Measurements from ENCODE around the gene KLKB1. TPM values are rescaled to one million over a fixed set of nuclear protein-coding genes. Genes with fewer than 3 reads are reported as not detected.
A peak's percentile ranks its signal among the peaks of the same experiment; 100 is the strongest.
"Not testable (repeated sequence)": the region's sequence is repeated elsewhere in the genome, so short reads cannot be mapped to it uniquely, and the experiment has no call there.

Gene KLKB1
- total RNA-seq, 1 donor from 2014 or later, result 1.1 TPM

GRCh38 chr4:186221624-186222023, 5.7 kb upstream of the KLKB1 start:
- no peak for ATAC-seq
- DNase-seq, result no peak
- intact Hi-C loops (cut with micrococcal nuclease), result no loop called here

GRCh38 chr4:186225848-186226247, 1.5 kb upstream of the KLKB1 start:
- no peak for ATAC-seq
- no peak for DNase-seq
- intact Hi-C loops (cut with micrococcal nuclease), result no loop called here

GRCh38 chr4:186226521-186227189, 652 bp upstream of the KLKB1 start:
- ATAC-seq (no peak), DNase-seq (no peak)
- intact Hi-C loops (cut with micrococcal nuclease), result no loop called here

GRCh38 chr4:186227744-186228513, 622 bp downstream of the KLKB1 start:
- no peak for ATAC-seq
- intact Hi-C loops (cut with micrococcal nuclease), result no loop called here
- DNase-seq, result no peak

GRCh38 chr4:186228514-186228894, 1.2 kb downstream of the KLKB1 start:
- no peak for DNase-seq
- intact Hi-C loops (cut with micrococcal nuclease), result no loop called here
- no peak for ATAC-seq

- no peak for ATAC-seq
- no peak for DNase-seq
- intact Hi-C loops (cut with micrococcal nuclease), result no loop called here
Measured at GRCh38 chr4:186234367-186234766, 7.1 kb downstream of the KLKB1 start.

GRCh38 chr4:186236126-186236525, 8.8 kb downstream of the KLKB1 start:
- intact Hi-C loops (cut with micrococcal nuclease), result no loop called here
- DNase-seq (no peak), ATAC-seq (no peak)

GRCh38 chr4:186240452-186240847, 13.1 kb downstream of the KLKB1 start:
- DNase-seq (no peak), ATAC-seq (no peak)
- intact Hi-C loops (cut with micrococcal nuclease), result no loop called here

GRCh38 chr4:186240848-186241491, 13.7 kb downstream of the KLKB1 start:
- DNase-seq (no peak), ATAC-seq (peak; percentile 26)
- intact Hi-C loops (cut with micrococcal nuclease), result no loop called here

- intact Hi-C loops (cut with micrococcal nuclease), result no loop called here
- ATAC-seq (no peak), DNase-seq (no peak)
Measured at GRCh38 chr4:186241616-186242015, 14.3 kb downstream of the KLKB1 start.

GRCh38 chr4:186242031-186242430, 14.7 kb downstream of the KLKB1 start:
- ATAC-seq; DNase-seq; intact Hi-C loops (cut with micrococcal nuclease): not testable (repeated sequence)

GRCh38 chr4:186243331-186243730, 16.0 kb downstream of the KLKB1 start:
- ATAC-seq (no peak), DNase-seq (no peak)
- intact Hi-C loops (cut with micrococcal nuclease), result no loop called here

GRCh38 chr4:186244835-186245234, 17.5 kb downstream of the KLKB1 start:
- intact Hi-C loops (cut with micrococcal nuclease), result no loop called here
- ATAC-seq (no peak), DNase-seq (no peak)

GRCh38 chr4:186247062-186247752, 19.9 kb downstream of the KLKB1 start:
- intact Hi-C loops (cut with micrococcal nuclease); ATAC-seq; DNase-seq: not testable (repeated sequence)

GRCh38 chr4:186248643-186249042, 21.3 kb downstream of the KLKB1 start:
- intact Hi-C loops (cut with micrococcal nuclease), result no loop called here
- ATAC-seq, result no peak
- DNase-seq, result no peak

- no peak for DNase-seq
- intact Hi-C loops (cut with micrococcal nuclease), result no loop called here
Measured at GRCh38 chr4:186249785-186250754, 22.8 kb downstream of the KLKB1 start.

GRCh38 chr4:186250760-186251159, 23.5 kb downstream of the KLKB1 start:
- no peak for ATAC-seq
- intact Hi-C loops (cut with micrococcal nuclease), result no loop called here
- DNase-seq, result no peak

More at GRCh38 chr4:186249785-186250754, 22.8 kb downstream of the KLKB1 start:
- ATAC-seq, result no peak

- ATAC-seq, result no peak
- DNase-seq, result no peak
- intact Hi-C loops (cut with micrococcal nuclease), result no loop called here
Measured at GRCh38 chr4:186255122-186255521, 27.8 kb downstream of the KLKB1 start.
